Stimulated activated CD8-positive, alpha-beta memory T cell treated with anti-CD3 and anti-CD28 coated beads, Interleukin-4, amount 100 ng/mL, for 24 hours (primary cell): ENCODE measurements around the gene FAM20C.
A peak's percentile ranks its signal among the peaks of the same experiment; 100 is the strongest.

Experiments used
- DNase-seq: peaks from one replicate; pipeline ENCODE4 v3.0.0-alpha.2; 2020; ENCODE audit warnings: low read depth

FAM20C gene

DNA sequence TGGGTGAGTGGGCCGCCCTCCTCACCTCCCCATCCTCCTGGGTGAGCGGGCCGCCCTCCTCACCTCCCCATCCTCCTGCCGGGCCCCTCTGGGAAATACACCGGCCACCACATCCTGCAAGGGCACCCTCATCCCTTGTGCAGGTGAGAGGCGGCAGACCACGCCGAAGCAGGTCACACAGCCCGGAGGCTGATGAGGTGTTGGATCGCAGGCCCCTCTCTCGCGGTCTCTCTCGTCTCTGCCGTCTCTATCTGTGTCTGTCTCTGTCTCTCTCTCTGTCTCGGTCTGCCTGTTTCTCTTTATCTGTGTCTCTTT, 66.8 kb downstream of the FAM20C start:
- DNase-seq = no peak

DNA sequence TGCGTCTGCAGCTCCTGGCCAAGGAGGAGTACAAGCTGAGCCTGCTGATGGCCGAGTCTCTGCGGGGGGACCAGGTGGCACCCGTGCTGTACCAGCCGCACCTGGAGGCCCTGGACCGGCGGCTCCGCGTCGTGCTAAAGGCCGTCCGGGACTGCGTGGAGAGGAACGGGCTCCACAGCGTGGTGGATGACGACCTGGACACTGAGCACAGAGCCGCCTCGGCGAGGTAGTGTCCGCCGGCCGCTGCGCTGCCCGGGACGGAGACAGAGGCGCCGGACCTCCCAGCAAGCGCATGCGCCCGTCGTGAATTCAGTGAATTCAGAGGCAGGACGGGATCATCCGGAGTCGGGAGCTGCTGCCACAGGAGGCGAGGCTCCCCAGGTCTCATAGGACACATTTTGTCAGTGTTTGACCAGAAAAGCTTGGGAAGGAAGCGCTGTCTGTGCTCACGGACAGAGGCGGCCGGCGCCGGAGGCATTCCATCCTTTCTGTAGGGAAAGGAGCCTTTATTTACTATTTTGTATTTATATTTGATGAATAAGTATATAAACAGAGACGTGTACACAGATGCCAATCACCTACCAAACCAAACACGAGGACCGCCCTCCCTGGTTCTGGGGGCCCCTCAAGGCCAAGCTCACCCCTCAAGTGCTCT, 67.5 kb downstream of the FAM20C start:
- no peak for DNase-seq

DNA sequence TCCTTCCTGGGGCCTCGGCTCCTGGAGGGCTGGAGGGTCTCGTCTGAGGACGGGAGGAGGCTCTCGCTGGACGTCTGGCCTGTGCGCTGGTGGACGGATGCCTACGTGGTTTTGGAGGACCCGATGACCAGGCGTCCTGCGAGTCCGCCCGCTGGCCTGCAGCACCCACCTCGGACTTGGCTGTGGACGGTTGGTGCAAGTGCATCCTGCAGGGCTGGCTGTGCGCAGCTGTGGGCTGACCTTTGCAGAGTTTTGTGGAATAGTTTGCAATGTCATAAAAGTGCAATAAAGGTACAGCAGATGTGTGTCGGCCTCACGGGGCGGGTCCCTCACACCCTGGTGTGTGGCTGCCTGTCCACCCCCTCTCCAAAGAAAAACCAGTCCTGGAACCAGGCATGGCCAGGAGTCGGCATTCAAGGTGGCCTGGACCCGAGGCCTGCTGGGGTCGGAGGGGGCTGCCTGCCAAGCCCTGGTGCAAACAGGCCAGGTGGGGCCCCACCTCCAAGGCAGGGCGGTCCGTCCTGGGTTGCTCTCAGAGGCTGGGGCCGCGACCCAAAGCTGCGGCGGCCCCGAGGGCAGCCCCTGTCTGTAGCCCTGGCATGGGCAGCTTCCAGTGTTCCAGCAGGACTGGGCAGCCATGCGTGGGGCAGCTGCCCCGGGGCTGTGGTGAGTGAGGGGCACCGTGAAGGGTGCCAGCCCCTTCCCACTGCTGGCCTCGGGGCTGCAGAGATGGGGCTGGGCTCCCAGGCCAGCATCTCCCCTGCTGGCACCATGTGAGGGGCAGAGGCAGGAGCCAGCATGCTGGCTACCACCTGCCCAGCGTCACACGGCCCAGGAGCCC, 68.3 kb downstream of the FAM20C start:
- no peak for DNase-seq

DNA sequence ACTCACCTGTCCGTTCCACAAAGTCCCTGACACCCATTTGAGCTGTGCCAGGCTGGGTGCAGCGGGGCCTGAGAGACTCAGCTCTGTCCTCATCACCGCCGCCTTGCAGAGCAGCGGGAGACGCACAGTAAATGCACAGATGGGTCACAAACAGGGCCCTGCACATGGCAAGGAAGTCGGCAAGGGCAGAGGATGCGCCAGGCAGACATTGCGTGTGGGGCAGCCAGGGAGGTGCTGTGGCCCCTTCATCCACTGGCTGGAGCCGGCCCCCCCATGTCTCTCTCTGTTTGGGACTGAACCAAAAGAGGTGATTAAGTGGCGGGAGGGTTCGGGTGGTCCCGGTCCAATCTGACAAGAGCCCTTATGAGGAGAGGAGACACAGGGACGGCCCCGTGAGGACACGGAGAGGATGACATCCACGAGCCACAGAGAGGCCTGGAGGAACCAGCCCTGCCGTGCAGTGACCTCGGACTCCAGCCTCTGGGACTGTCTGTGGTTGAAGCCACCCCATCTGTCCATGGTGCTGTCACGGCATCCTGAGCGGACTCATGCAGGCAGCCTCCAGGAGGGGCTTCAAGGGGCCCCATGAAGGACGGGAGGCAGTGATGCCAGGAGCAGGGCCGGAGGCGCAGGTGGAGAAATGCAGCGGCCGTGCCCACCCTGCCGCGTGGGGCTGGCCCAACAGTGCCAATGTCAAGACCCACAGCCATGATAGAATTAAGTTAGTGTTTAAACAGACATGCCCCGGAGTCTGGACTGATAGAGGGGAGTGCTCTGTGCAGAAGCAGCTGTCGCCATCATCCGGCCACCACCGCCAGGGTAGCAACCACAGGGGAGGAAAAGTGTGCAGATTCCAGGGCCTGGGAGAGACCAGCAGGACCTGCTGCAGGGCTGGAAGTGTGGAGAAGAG, 69.2 kb downstream of the FAM20C start:
- no peak for DNase-seq

DNA sequence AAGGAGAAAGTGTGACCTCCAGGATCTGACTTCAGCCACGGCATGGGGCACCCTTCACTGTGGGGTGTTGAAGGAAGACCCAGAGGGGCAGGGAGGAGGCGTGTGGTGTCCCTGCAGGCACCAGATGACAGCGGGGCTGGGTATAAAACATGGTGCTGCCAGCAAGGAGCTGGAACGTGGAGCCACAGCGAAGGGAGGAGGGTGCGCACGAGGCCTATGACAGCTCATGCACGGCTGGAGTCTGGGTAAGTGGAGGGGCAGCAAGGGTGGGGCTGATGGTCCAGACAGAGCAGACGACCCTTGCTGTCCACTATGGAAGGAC, 69.8 kb downstream of the FAM20C start:
- no peak for DNase-seq

DNA sequence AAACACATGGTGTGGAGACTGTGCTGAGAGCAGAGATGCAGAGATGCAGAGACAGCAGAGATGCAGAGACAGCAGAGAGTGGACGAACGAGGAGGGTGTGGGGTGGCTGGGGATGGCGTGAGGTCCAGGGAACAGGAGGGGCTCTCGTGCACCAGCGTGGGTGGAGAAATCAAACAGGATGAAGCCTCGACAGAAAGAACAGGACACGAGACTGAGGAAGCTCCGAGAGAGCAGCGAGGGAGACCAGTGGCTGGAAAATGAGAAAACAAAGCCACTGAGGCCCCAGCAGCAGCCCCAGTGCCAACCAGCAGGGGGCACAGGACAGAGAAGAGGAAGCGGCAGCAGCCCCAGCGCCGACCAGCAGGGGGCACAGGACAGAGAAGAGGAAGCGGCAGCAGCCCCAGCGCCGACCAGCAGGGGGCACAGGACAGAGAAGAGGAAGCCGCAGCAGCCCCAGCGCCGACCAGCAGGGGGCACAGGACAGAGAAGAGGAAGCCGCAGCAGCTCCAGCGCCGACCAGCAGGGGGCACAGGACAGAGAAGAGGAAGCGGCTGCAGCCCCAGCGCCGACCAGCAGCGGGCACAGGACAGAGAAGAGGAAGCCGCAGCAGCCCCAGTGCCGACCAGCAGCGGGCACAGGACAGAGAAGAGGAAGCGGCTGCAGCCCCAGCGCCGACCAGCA, 70.4 kb downstream of the FAM20C start:
- DNase-seq = peak; percentile 51

DNA sequence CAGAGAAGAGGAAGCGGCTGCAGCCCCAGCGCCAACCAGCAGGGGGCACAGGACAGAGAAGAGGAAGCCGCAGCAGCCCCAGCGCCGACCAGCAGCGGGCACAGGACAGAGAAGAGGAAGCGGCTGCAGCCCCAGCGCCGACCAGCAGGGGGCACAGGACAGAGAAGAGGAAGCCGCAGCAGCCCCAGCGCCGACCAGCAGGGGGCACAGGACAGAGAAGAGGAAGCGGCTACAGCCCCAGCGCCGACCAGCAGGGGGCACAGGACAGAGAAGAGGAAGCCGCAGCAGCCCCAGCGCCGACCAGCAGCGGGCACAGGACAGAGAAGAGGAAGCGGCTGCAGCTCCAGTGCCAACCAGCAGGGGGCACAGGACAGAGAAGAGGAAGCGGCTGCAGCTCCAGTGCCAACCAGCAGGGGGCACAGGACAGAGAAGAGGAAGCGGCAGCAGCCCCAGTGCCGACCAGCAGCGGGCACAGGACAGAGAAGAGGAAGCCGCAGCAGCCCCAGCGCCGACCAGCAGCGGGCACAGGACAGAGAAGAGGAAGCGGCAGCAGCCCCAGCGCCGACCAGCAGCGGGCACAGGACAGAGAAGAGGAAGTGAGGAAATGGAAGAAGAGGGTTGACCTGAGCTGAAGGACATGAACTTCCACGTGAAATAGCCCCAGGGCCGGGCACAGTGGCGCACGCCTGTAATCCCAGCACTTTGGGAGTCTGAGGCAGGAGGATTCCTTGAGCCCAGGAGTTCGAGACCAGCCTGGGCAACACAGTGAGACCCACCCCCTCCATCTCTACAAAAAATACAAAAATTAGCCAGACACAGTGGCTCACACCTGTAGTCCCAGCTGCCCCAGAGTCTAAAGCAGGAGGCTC, 71.3 kb downstream of the FAM20C start:
- peak; percentile 16 for DNase-seq

DNA sequence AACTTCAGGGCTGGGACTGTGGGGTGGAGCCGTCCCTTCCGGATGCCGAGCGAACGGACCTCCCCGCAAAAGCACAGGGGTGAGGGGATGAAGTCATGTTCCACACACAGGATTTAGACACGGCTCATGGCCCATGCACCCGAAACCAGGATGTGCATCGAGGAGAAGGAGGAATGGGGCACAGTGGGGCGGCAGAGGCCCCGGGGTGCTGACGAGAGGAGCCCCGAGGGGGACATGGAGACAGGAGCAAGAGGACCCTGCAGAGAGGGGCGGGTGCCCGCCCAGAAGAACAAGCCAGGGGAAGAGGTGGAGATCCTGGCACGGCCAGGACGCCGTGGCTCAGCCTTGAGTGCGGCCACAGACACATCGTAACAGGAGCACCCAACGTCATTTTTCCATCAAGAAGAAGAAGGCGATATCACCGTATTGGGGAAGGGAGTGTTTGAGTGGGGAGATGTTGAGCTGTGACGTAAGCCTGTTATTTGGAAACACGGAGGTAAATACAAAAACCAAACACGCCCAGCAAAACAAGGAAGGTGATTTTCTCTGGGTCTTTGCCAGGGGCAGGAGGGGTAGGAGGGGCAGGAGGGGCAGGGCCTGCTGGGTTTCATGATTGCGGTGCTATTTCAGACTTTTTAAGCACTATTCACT, 72.3 kb downstream of the FAM20C start:
- DNase-seq = no peak

DNA sequence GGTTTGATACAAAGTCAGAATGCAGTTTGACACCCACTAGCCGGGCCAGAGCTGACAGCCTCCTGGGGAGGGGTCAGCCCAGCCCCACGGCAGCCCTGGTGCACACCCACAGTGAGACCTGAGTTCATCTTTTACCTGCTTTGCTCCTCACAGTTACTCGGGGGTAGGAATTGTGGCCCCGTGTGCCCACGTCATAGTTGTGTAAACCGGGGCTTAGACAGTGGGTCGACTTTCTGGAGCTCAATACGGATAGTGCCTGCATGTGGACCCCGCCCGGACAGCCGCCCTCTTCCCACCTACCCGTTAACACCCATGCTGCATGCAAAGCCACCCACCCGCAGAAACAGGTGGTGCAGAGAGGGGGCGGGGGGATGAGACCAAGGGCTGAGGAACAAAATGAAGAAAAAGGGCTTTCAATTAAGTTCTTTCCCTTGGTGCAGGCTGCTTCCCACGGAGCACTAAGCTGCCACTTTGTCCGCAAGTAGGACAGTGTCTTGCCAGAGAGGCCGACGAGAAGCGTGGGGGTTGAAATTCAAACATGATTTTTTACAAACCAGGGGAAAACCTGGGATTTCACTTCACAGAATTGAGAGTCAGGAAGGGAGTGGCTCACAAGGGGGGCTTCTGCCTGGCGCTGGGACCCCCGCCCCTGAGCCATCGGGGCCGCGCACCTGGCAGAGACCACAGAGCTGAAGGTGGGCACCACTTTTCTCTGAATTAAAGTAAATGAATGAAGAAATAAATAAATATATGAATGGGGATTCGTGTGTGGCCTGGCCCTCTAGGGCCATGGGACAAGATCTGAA, 73.0 kb downstream of the FAM20C start:
- DNase-seq = no peak

DNA sequence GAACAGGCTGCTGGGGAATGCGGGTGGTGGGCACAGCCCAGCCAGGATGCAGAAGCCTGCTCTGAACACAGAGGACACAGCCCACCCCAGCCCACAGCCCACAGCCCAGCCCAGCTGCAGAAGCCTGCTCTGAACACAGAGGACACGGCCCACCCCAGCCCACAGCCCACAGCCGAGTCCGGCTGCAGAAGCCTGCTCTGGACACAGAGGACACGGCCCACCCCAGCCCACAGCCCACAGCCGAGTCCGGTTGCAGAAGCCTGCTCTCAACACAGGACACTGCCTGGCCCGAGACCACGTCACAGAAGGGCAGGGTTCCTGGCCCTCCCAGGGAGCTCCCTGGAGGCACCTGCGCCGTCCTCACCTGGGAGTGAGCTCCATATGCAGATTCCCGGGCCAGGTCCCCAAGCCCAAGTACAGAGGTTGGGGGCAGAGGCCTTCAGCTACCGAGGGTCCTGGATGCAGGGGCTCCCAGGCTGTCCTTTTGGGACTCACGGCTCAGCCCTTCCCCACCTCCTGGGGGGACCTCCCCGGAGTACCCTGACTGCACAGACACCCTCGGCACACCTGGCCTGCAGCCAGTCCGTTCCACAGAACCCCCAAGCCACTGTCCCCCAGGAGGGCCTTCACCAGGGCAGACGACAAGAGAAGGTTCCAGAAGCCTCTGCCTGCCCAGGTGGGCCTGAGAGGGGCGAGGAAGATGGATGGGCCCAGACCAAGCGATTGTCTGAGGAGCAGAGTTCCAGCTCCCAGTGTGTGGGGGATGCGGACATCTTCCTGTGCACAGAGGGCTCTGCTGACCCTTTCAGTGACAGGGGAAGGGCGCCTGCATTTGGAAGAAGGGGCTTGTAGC, 73.9 kb downstream of the FAM20C start:
- no peak for DNase-seq

DNA sequence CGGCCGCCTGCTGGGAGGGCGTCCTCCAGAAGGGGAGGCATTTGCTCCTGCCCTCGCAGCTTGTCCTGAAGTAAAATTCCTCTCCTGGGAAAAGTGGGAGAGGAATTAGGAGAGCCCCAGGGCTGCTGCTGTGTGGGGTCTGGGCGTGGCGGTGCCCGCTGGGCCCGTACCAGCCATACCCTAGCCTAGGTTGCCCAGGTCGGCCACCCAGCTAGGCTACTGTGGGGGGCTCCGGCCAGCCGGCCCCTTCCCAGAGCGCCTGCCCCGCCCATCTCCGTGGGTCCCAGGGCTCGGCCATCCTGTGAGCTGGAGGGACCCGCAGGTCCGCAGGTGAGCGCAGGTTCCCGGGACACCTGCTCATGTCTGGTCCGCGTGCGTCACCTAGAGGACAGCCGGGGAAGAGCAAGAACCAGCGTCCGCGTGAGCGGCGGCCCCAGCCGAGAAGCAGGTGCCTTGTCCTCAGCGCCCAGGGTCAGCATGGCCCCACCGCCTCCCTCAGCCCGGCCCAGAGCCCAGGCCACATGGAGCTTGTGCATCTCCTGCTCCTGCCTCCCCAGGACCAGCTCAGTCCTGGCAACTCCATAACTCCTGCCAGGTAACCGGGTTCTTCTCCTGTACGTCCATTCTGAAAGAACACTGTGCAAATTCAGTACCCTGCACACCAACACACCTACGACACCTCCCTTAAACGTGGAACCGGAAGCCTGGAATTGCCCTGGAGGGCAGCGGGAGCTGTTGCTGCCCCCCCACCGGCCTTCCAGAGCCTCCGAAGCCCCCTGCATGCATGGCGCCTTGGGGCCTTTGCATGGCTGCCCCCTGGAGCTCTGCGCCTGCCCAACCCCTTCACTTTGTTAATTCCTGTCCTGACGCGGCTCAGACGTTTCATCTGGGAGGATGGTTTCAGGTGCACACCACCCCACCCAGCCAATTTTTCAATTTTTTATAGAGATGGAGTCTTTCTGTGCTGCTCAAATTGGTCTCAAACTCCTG, 74.8 kb downstream of the FAM20C start:
- no peak for DNase-seq

DNA sequence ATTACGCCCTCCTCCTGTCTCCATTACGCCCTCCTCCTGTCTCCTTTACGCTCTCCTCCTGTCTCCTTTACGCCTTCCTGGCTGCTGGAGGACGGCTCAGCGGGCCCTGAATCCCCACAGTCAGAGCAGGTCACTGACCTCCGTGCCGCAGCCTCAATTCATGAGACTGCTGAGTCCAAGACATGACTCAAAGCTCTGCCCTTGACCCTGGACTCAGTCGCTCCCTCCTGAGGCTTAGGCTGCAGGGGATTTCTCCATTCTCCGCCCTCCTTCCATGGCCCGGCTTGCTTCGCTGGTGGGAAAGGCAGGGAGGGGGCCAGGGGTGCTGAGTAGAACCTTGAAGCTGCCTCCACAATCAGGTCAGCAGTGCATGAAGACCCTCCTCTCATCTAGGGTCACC, 76.6 kb downstream of the FAM20C start:
- no peak for DNase-seq

DNA sequence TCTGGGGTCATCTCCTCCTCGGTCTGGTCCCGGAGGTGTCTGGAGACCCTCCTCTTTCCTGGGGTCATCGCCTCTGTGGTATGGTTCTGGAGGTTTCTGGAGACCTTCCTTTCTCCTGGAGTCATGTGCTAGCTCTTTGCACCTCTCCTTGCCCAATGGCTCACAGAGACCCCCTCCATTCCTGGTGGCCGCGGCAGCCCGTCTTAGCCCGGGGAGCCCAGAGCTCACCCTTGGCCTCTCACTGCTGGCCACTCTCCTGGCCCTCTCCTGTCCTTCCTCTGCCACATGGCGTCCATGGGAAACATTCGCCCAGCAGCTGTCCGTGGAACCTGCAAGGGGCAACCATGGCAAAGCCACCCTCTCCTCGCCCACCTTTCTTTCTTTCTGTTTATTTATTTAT, 77.3 kb downstream of the FAM20C start:
- DNase-seq = no peak

DNA sequence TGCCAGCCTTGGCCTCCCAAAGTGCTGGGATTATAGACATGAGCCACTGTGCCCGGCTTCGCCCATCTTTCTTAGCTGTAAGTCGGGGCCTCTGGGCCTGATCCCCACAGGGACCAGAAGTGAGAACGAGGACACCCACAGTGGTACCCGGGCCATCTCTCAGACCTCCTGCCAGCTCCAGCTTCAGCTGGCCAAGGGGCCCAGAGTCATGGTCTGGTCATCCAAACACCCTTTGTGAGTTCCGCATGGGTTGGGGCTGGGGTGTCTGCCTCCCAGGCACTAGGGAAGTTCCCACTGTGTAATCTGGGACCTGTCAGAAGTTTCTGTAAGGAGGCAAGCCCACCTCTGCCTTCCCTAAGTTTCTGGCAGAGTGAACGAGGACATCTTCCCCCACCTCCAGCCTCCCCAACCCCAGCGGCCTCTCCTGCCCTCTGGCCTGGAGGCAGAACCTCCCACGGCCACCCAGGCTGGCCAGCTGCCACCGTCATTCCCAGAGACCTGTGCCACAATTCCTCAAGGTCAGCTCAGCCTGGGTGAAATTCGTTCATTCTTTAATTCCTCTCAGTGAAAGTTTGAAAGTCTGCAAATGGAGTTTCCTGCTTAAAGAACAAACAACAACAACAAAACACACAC, 78.1 kb downstream of the FAM20C start:
- no peak for DNase-seq

DNA sequence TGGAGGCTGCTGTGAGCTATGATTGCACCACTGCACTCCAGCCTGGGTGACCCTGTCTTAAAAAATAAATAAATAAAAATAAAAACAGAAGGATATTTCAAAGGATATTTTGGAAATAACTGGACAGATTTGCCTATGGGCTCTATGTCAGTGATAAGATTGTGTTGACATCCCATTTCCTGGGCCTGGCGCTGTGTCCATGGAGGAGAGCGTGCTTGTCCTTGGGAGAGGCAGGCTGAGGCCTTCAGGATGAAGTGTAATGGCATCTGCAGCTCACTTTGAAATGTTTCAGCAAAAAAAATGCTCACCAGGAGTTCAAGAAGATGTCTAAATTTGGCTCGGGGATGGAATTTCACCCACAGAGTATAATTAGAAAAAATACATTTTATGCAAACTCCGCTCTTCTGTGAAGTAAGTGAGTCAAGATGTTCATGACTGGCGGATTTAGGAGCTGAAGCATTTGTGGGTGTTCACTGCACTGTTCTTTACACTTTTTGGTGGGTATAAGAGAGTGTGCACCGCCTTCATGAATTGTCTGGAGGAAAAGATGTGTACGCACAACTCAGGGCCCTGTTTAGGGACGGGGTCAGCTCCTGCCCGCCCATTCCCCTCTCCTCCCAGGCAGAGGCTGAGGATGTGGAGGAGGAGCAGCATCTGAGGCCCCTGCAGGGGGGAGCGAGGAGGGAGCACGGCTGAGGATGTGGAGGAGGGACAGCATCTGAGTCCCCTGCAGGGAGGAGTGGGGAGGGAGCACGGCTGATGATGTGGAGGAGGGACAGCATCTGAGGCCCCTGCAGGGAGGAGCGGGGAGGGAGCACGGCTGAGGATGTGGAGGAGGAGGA, 79.1 kb downstream of the FAM20C start:
- no peak for DNase-seq

DNA sequence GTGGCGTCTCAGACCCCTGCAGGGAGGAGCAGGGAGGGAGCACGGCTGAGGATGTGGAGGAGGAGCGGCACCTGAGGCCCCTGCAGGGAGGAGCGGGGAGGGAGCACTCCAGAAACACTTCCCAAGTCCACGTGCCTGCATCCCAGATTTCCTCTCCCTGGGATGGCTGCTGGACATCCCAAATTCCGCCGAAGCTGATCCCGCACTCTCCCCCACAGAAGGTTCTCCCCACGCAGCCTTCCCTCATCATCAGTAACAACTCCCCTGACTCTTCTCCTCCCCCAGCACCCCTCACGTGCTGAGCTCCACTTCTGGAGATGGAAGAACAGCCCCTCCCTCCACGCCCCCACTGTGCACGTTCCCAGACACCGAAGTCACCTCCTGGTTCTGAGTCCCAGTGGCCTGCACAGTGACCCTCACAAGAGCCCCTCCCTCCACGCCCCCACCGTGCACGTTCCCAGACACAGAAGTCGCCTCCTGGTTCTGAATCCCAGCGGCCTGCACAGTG, 79.8 kb downstream of the FAM20C start:
- no peak for DNase-seq
